Measurements from ENCODE around the gene SPCS1.
"Not testable (repeated sequence)": the region's sequence is repeated elsewhere in the genome, so short reads cannot be mapped to it uniquely, and the experiment has no call there.

SPCS1 gene

GRCh38 chr3:52705688-52706686 is at the start of gene SPCS1, which contains the start of gene GLT8D1:
Gene SPCS1, plus strand, starts transcription at chr3:52706106. Its CDS starts 141 bp downstream, at chr3:52706247.
Gene GLT8D1, minus strand, starts transcription at chr3:52705791. Its CDS starts 5,331 bp downstream, at chr3:52700460.
- DNase-seq (ENCODE audit: low read depth in 2 of 2): peak; percentile 78 to 79

GRCh38 chr3:52660046-52660445 is 45.9 kb upstream of the SPCS1 start:
- no peak for DNase-seq (ENCODE audit: low read depth in 2 of 2)

GRCh38 chr3:52663098-52663497 is 42.8 kb upstream of the SPCS1 start:
- DNase-seq (ENCODE audit: low read depth in 2 of 2): no peak

- DNase-seq (ENCODE audit: low read depth in 2 of 2): peak; percentile 38 to 39
Measured at GRCh38 chr3:52670621-52671521, 35.0 kb upstream of the SPCS1 start.

GRCh38 chr3:52671676-52672075 is 34.2 kb upstream of the SPCS1 start:
- no peak for DNase-seq (ENCODE audit: low read depth in 2 of 2)

- not testable (repeated sequence) for DNase-seq (ENCODE audit: low read depth in 2 of 2)
Measured at GRCh38 chr3:52676201-52676600, 29.7 kb upstream of the SPCS1 start.

- no peak for DNase-seq (ENCODE audit: low read depth in 2 of 2)
Measured at GRCh38 chr3:52678265-52679198, 27.4 kb upstream of the SPCS1 start.

- DNase-seq (ENCODE audit: low read depth in 2 of 2): no peak
Measured at GRCh38 chr3:52679199-52679538, 26.7 kb upstream of the SPCS1 start.

GRCh38 chr3:52679811-52680210 is 26.1 kb upstream of the SPCS1 start:
- DNase-seq (ENCODE audit: low read depth in 2 of 2): no peak

- DNase-seq (ENCODE audit: low read depth in 2 of 2): no peak
Measured at GRCh38 chr3:52681596-52681995, 24.3 kb upstream of the SPCS1 start.

- DNase-seq (ENCODE audit: low read depth in 2 of 2): peak in 1 of 2 donors; percentile 38
Measured at GRCh38 chr3:52682016-52682415, 23.9 kb upstream of the SPCS1 start.

GRCh38 chr3:52683611-52684010 is 22.3 kb upstream of the SPCS1 start:
- DNase-seq (ENCODE audit: low read depth in 2 of 2): no peak

- DNase-seq (ENCODE audit: low read depth in 2 of 2): no peak
Measured at GRCh38 chr3:52684184-52684583, 21.7 kb upstream of the SPCS1 start.

GRCh38 chr3:52685285-52685708 is 20.6 kb upstream of the SPCS1 start:
- peak; percentile 81 to 82 for DNase-seq (ENCODE audit: low read depth in 2 of 2)

- peak; percentile 89 to 90 for DNase-seq (ENCODE audit: low read depth in 2 of 2)
Measured at GRCh38 chr3:52685709-52686691, 19.9 kb upstream of the SPCS1 start, which contains the start of the genes GNL3 and PBRM1. Gene GNL3, plus strand, starts transcription at chr3:52686032. Its CDS starts 61 bp downstream, at chr3:52686093. Gene PBRM1, minus strand, starts transcription at chr3:52685913.

- DNase-seq (ENCODE audit: low read depth in 2 of 2): no peak
Measured at GRCh38 chr3:52688266-52688665, 17.6 kb upstream of the SPCS1 start.

GRCh38 chr3:52689151-52689550 is 16.8 kb upstream of the SPCS1 start:
- no peak for DNase-seq (ENCODE audit: low read depth in 2 of 2)

GRCh38 chr3:52690560-52690959 is 15.3 kb upstream of the SPCS1 start:
- no peak for DNase-seq (ENCODE audit: low read depth in 2 of 2)

GRCh38 chr3:52693071-52693470 is 12.8 kb upstream of the SPCS1 start:
- no peak for DNase-seq (ENCODE audit: low read depth in 2 of 2)

All from stimulated activated CD8-positive, alpha-beta memory T cell treated with anti-CD3 and anti-CD28 coated beads, Interleukin-15, amount 100 ng/mL, for 48 hours (primary cell).